ENCODE results near the gene MYO7B.

MYO7B gene

GRCh38 chr2:127535422-127535901 lies at the start of gene MYO7B:
TSS of gene MYO7B (plus strand) at chr2:127535683. CDS start at chr2:127559723, 24,040 bp downstream.
- no peak for DNase-seq

GRCh38 chr2:127485694-127486071 lies 49.8 kb upstream of the MYO7B start:
- DNase-seq = no peak

GRCh38 chr2:127486247-127487058 lies 49.0 kb upstream of the MYO7B start:
- peak; percentile 58 for DNase-seq

- DNase-seq = no peak
Observed at GRCh38 chr2:127490283-127490682, 45.2 kb upstream of the MYO7B start.

GRCh38 chr2:127498386-127498785 lies 37.1 kb upstream of the MYO7B start:
- peak; percentile 63 for DNase-seq

- no peak for DNase-seq
Observed at GRCh38 chr2:127503491-127503890, 32.0 kb upstream of the MYO7B start.

GRCh38 chr2:127504552-127505430 lies 30.7 kb upstream of the MYO7B start:
- DNase-seq = no peak

GRCh38 chr2:127506510-127506909 lies 29.0 kb upstream of the MYO7B start:
- peak; percentile 25 for DNase-seq

- DNase-seq = no peak
Observed at GRCh38 chr2:127508023-127508630, 27.4 kb upstream of the MYO7B start.

- peak; percentile 69 for DNase-seq
Observed at GRCh38 chr2:127508631-127509034, 26.9 kb upstream of the MYO7B start.

- DNase-seq = no peak
Observed at GRCh38 chr2:127510073-127510472, 25.4 kb upstream of the MYO7B start.

GRCh38 chr2:127511090-127511695 lies 24.3 kb upstream of the MYO7B start:
- DNase-seq = no peak

GRCh38 chr2:127511917-127512316 lies 23.6 kb upstream of the MYO7B start:
- DNase-seq = no peak

- DNase-seq = no peak
Observed at GRCh38 chr2:127512362-127512761, 23.1 kb upstream of the MYO7B start.

- DNase-seq = no peak
Observed at GRCh38 chr2:127514076-127514475, 21.4 kb upstream of the MYO7B start.

- DNase-seq = no peak
Observed at GRCh38 chr2:127514485-127514884, 21.0 kb upstream of the MYO7B start.

- DNase-seq = no peak
Observed at GRCh38 chr2:127515383-127515915, 20.0 kb upstream of the MYO7B start.

- no peak for DNase-seq
Observed at GRCh38 chr2:127516041-127516762, 19.3 kb upstream of the MYO7B start.

- DNase-seq = no peak
Observed at GRCh38 chr2:127517465-127517864, 18.0 kb upstream of the MYO7B start.

GRCh38 chr2:127520424-127520823 lies 15.1 kb upstream of the MYO7B start:
- DNase-seq = no peak

GRCh38 chr2:127523269-127523939 lies 12.1 kb upstream of the MYO7B start:
- DNase-seq = no peak

Data from hematopoietic multipotent progenitor cell treated with erythropoietin and hydrocortisone succinate and interleukin-3 and kit ligand, for 6 days (in vitro differentiated cells).